ENCODE results near the gene STT3B.

STT3B gene

DNA sequence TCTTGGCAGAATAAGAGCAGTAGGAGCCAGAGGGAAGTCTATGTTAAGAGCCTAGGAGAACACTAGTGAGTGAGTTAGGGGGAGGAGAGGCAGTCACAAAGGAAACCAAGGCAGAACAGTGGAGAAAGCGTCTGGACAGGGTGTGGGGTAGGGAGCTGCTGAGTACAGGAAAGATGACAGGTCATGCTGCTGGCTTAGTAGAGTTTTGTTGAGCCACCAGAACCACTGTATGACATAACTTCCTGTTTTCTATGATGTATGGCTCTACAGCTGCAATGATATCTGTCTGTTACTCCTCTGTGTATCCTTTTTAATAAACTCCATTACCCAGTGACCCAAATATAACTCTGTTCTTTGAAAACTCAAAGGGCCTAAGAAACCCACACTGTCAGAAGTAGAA lies 10.6 kb upstream of the STT3B start:
- DNase-seq, result peak; percentile 16 to 18

DNA sequence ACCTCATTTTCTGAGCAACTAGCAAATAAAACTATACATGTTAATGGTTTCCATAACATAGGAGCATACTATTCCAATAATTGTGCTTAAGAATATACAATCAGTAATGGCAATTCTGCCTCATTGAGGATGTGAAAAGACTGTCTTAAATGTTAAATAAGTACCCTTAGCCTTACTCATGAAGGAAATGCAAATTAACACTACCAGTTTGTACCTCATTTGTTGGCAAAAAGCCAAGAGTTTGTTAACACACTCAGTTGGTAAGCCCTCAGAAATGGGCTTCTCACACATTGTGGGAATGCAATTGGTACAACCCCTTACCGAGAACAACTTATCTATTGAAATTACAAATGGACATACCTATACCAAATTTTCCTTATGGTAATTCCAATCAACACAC lies 9.2 kb upstream of the STT3B start:
- no peak for DNase-seq

DNA sequence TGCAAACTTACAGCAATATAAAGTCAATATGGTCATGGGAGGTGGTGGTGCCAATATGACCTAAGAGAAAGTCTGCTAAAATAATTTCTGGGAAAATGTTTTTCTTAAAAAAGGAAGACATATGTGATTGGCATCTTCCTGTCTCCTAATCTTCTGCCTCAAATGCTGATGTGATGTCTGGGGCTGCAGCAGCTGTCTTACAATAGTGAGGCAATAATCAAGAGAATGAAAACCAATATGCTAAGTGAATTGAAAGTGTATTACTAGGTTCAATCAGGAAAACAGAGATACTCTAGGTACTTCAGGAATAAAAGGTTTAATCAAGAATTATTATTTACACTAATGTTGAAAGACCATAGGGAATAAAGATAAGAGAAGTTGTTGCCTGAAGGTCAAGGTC lies 7.2 kb upstream of the STT3B start:
- DNase-seq, result no peak

DNA sequence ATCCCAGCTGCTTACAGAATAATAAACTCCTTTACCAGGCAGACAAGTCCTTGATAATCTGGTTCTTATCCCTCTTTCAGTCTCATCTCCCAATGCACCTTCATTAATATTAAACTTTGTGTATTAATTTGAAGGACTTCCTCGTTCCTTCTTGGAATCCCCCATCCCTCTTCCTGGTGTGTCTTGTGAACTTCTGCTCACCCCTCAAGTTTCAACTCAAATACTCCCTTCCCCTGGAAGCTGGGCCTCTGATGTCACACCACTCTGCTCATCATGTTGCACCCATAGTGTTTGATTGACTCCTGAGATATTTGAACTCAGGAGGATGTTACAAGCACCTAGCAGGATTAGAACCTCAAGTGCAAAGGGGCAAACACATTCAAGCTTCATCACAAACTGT lies 3.3 kb upstream of the STT3B start:
- DNase-seq, result no peak

DNA sequence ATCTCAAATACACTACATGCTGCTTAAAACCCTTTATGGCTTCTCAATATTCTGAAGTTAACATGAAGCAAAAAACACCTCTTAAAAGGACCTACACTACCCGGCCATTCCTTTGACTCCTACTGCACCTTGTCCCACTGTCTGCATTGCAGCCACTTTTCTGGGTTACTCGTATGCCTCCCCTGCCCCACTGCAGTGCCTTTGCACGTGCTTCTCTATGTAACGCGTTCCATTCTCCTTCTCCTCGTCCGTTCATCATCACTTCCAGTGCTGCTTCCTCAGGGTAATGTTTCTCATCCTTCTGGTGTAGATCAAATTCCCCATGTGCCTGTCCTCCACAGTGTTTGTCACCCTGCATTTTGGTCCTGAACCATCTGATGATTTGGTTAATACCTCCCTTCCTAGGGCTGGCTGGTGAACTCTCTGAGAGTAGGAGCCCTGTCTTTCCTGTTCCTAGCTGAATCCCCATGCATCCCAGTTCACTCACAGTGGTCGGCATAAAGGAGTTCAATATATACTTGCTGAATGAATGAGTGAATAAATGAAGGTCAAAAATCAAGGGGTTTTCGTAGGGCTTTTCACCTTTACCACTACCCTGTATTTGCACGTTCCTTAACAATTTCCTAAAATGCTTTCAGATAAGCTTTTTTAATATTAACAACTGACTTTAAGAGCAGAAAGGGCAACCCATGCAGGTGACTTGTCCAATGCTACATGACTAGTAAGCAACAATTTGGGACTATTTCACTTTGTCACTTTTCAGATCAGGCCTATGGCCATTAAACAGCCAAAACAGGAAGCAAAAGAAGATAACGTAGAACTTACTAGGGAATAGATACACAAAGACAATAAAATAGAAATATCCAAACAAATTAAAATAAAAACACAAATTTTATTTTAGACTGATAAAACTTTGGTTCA lies 2.4 kb upstream of the STT3B start:
- DNase-seq, result no peak

- no peak for DNase-seq
Measured at GRCh38 chr3:31530960-31531335, 1.8 kb upstream of the STT3B start.

GRCh38 chr3:31531452-31531991 lies 1.2 kb upstream of the STT3B start:
- peak in 1 of 2 donors; percentile 8 for DNase-seq

- DNase-seq, result peak; percentile 99
Measured at GRCh38 chr3:31531992-31532586, 636 bp upstream of the STT3B start.

- DNase-seq, result peak; percentile 46 to 55
Measured at GRCh38 chr3:31533169-31534064, 692 bp downstream of the STT3B start.

DNA sequence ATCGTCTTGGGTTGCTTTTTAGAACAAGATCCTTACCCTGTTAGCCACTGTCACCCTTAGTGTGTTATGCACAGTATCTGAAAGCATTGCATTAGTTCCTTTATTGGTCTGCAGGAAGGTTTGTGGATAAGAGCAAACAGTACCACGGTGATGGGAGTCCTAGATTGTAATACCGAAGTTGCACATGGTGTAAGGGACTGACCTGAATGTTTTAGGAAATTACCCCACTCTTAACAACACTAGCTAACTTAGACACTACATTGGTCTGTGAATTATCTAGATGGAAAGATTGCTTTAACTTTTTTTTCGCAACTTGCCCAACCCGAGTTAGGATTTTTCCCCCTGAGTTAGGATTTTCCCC lies 1.3 kb downstream of the STT3B start:
- peak in 1 of 2 donors; percentile 4 for DNase-seq

GRCh38 chr3:31536497-31536896 lies 3.8 kb downstream of the STT3B start:
- DNase-seq, result no peak

DNA sequence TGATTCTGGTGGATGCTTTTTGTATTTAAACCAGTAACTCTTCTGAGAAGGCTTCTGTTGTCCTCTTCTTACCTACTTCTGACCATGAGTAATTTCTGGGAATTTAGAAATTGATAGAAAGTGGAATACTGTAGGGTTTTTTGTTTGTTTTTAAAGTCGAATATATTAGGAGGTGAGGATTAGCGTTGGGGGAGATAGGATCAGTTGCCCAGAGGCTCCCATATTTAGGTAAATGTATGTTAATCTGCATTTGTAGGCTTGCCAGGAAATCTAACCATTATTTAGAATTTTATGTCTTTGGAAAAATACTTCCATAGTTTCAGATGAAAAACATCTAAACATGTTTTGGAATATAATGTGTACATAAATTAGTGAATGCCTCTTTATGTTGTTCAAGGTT lies 6.1 kb downstream of the STT3B start:
- no peak for DNase-seq

- DNase-seq, result no peak
Measured at GRCh38 chr3:31539275-31539674, 6.5 kb downstream of the STT3B start.

- peak in 1 of 2 donors; percentile 13 for DNase-seq
Measured at GRCh38 chr3:31541089-31541488, 8.4 kb downstream of the STT3B start.

DNA sequence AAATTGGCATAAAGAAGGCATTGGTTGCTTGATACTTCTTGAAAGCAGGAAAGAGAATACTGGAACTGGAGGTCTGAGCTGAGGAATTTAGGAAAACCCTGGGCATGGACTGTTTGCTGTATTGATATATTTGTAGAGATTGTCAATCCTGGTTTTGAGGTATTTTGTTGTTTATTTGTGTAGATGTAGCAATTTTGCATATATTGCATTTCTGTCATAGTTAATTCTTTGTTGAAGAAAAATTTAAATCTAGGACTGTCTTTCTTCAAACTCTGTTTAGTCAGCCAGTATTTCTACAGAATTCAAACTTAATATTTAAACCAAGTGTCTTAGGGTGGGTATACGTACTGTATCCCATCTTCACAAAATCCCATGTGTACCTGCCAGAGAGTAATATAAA lies 9.5 kb downstream of the STT3B start:
- DNase-seq, result no peak

GRCh38 chr3:31543375-31543774 lies 10.7 kb downstream of the STT3B start:
- DNase-seq, result no peak

DNA sequence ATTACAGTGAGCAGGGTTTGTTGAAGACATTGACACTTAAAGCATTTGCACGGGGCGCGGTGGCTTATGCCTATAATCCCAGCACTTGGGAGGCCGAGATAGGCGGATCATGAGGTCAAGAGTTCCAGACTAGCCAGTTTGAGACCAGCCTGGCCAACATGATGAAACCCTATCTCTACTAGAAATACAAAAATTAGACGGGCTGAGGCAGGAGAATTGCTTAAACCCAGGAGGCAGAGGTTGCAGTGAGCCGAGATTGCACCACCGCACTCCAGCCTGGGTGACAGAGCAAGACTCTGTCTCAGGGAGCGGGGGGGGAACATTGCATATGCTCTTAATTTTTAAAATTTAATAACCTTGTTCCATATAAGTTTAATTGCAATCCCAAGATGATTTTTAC lies 11.9 kb downstream of the STT3B start:
- DNase-seq, result no peak

DNA sequence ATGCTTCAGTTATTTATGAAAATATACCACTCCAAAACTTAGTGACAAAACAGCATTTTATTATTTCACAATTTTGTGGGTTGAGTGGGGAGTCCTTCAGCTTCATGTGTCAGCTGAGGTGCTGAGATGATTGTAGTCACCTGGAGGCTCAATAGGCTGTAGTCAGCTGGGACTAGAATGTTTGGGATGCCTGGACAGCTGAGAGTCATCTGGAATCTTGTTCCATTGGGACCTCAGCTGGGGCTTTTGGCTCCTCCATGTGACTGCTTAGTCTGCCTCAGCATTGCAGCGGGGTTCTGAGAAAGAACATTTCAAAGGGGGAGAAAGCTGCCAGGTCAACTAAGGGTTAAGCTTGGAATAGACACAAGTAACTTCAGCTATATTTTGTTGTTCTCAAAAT lies 13.4 kb downstream of the STT3B start:
- no peak for DNase-seq

DNA sequence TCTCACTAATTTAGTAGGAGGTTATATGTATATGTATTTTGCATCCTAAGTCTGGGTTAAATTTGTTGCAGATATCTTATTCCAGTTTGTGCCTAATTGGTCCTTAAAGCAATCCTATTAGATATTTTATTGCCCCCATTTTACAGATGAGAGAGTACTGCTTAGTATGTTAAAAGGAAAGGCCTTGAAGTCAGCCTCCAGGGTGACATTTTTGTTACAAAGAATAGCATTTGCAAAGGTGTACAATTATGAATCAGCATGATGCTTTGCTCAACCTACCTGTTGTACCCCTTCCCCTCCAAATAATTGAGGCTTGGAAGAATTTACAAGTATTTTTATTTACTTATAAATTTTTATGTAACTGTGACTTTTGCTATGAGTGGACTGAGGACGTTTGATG lies 14.0 kb downstream of the STT3B start:
- DNase-seq, result no peak

DNA sequence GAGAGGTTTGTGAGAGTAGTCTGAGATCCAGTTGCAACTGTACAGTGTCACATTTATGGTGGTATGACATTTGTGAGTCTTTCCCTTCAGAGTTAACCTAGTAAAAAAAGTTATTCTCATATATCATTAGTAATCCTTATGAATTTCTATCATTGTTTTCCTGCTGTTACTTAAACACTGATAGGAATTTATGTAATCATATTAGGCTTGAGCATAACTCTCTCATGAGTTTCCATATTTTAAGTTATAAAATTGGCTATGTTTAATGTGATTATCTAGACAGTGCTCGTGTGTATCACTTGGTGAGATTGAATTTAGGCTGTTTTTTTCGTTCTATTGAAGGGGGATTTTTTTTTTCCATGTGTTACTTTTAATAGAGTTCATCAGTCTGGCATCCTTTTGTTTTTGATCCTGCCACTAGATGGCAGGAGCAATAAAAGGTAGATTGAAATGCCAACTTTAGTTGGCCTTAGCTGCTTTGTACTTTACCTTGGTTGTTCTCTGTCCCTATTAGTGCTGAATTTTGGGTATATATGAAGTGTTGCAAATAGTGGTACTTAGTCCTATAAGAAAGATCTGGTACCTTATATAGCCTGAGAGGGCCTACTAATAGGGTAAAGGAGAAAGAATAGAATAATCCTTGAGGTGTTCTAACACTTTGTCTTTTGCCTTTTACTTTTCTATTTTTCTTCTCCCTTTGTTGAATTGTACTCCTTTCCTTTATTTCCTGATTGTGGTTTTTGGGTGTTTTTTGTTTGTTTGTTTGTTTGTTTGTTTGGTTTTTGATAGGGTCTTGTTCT lies 17.9 kb downstream of the STT3B start:
- DNase-seq, result peak in 1 of 2 donors; percentile 43

DNA sequence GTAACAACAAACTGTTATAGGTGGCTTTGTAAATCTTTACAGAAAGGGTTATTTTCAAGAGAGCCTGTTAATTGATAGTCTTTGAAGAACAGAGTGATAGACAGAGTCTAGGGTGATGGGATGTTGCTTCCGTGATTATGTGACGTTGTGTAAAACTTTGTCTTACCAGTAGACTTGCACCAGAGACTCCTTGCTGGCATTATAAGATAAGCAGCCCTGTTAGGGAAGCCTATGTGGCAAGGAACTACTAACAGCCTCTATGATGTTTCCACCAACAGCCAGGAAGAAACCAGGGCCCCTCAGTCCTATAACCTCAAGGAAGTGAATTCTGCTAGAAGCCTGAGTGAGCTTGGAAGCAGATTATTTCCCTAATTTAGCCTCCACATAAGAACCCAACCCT lies 18.9 kb downstream of the STT3B start:
- DNase-seq, result no peak

GRCh38 chr3:31552103-31552502 lies 19.4 kb downstream of the STT3B start:
- no peak for DNase-seq
